ENCODE results near the gene DCLK1.
"Not testable (repeated sequence)": the region's sequence is repeated elsewhere in the genome, so short reads cannot be mapped to it uniquely, and the experiment has no call there.

DCLK1 gene

DNA sequence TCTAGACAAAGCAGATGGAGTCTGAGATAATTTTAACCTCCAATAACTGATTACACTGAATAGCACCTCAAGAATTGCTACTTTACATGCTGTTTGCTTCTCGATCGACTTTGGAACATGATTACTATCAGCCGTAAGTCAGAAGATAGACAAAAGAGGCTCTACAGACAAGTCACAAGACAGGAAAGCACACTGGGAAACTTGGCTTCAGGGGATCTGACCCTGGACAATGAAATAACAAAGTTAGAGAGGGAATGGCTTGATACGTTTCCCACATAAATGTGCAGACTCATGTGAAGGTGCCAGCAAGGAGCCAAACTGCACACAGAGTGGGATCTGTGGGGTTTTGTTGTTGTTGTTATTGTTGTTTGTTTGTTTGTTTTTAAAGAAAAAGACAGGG, 28.5 kb downstream of the DCLK1 start:
- no peak overlapping the region for H3K4me3 ChIP-seq (ENCODE audit: low read length)
- TF ChIP-seq, protein P1, sequence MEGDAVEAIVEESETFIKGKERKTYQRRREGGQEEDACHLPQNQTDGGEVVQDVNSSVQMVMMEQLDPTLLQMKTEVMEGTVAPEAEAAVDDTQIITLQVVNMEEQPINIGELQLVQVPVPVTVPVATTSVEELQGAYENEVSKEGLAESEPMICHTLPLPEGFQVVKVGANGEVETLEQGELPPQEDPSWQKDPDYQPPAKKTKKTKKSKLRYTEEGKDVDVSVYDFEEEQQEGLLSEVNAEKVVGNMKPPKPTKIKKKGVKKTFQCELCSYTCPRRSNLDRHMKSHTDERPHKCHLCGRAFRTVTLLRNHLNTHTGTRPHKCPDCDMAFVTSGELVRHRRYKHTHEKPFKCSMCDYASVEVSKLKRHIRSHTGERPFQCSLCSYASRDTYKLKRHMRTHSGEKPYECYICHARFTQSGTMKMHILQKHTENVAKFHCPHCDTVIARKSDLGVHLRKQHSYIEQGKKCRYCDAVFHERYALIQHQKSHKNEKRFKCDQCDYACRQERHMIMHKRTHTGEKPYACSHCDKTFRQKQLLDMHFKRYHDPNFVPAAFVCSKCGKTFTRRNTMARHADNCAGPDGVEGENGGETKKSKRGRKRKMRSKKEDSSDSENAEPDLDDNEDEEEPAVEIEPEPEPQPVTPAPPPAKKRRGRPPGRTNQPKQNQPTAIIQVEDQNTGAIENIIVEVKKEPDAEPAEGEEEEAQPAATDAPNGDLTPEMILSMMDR (conservative IDR thresholded peaks at IDR 0.05; ENCODE audit: low read length) = no peak
- no peak for DNase-seq (ENCODE audit: low read depth)

DNA sequence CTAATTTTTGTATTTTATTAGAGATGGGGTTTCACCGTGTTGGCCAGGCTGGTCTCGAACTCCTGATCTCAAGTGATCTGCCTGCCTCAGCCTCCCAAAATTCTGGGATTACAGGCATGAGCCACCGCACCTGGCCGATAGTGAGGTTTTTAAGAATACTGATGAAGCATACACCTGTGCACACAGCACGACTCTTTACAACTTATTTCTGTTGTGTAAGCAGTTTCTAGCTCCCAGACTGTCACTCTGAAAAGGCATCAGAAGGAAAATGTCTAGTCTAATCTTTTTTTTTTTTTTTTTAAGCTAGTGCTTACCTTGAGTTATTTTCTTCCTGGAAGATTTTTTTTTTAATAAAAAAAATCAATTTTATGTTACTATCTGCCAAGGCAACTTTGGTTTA, 29.3 kb downstream of the DCLK1 start:
- H3K4me3 ChIP-seq (ENCODE audit: low read length); DNase-seq (ENCODE audit: low read depth): not testable (repeated sequence)

DNA sequence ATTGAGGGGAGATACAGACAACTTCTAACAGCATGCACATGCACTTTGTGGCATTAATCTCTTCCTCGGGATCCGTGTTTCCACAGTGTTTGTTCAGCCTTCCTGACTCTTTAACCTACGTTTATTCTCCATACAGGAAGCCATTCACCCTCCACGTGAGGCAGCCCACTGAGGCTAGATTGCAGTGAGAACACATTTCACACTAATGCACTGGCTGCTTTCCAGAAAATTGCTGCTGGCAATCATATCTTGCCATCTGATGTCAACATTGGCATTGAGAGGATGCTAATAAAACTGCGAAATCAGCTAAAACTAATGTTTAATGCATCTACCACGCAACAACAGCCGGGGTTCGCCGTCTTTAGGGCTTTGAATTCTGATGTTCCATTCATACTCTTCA, 30.0 kb downstream of the DCLK1 start:
- no peak for DNase-seq (ENCODE audit: low read depth)
- TF ChIP-seq, protein P1 (conservative IDR thresholded peaks at IDR 0.05; ENCODE audit: low read length) = no peak
- H3K4me3 ChIP-seq (ENCODE audit: low read length) = no peak overlapping the region

DNA sequence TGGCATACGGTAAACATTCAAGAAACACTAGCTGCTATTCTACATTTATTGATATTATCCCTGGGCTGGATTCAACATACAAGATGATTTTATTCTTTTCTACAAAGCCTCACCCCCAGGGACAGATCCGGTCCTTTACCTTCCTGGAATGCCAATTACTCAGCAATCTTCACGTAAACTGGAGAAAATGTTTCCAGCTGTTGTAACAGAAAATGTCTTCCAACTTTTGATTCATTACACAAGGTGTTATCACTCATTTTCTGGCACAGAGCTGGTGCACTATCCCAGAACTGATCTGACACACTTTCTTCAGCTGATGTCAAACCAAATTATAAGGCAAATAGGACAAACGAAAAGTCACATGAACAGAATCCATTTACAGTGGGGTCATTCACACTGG, 33.1 kb downstream of the DCLK1 start:
- TF ChIP-seq, protein P1 (conservative IDR thresholded peaks at IDR 0.05; ENCODE audit: low read length) = no peak
- H3K4me3 ChIP-seq (ENCODE audit: low read length) = no peak overlapping the region

DNA sequence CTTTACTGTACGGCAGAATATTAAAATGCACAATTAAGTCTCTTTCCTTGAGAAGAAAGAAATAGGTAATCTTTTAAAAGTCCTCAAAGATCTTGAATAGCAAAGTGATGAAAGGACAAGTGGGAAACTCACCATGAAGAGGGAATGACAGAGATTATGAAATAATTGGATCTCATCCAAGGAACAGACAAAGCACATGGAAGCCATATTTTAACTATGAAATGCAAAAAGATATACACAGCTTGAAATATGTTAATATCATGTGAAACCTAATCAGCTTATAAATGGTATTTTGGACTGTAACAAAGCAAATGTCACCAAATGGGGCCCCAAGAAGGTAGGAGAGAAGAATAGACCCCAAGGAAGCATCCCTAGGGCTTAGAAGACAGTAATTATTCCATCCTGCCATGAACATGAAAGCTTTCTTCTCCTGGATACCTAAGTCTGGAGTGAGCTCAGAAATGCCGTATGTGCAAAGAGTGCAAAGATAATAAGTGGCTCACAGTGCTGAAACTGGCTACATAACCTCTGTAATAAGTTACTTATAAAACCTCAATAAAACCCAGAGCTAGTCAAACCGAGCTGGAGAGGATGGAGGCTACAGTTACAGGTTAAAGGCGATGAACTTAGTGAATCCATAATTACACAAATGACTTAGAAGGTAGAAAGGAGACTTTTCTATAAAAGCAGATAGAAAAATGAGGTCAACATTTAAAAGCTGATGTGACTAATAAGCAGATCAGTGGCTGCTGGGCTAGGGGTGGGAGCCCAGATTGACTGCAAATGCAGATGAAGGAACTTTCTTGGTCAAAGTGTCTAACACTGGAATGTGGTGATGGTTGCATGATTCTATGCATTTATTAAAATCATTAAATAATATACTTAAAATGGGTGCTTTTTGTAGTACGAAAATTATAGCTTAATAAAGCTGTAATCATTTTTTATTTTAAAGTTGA, 34.4 kb downstream of the DCLK1 start:
- DNase-seq (ENCODE audit: low read depth) = no peak
- TF ChIP-seq, protein P1 (conservative IDR thresholded peaks at IDR 0.05; ENCODE audit: low read length) = no peak
- no peak overlapping the region for H3K4me3 ChIP-seq (ENCODE audit: low read length)

More for the DNA sequence above, 33.1 kb downstream of the DCLK1 start:
- no peak for DNase-seq (ENCODE audit: low read depth)

DNA sequence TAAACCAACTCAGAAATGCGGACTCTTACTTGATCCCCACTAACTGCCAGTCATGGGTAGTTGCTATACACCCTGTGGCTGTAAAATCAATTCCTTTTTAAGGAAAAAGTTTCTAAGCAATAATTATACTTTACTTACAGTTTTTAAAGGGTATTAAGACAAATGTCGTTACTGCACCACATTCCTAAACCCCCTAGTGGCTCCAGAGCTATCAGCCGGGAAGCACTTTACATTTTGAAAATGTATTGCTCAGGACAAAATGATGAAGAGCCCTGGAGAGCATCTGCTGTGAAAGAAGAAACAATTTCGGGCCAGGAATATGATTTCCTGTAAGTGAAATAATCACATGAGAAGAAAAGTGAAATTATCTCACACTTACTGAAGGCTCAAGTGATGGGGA, 36.7 kb downstream of the DCLK1 start:
- TF ChIP-seq, protein P1 (conservative IDR thresholded peaks at IDR 0.05; ENCODE audit: low read length) = no peak
- H3K4me3 ChIP-seq (ENCODE audit: low read length) = no peak overlapping the region
- no peak for DNase-seq (ENCODE audit: low read depth)

DNA sequence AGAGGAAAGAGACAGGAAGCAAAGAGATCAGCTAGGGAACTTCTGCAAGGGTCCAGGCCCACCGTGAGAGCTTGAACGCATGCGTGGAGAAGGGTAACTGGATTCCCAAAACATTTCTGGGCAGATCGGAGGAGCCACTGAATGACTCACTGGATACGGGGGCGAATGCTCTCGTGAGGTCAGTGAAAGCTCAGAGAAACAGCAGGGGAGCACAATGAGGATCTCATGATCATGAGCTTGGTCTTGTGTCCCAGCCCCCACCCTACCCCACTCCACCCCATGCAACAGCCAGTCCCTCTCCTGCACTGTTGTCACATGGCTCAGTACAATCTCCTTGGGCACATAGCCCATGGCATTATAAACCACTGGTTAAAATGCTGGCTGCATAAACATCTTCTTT, 40.6 kb downstream of the DCLK1 start:
- TF ChIP-seq, protein P1 (conservative IDR thresholded peaks at IDR 0.05; ENCODE audit: low read length) = no peak
- DNase-seq (ENCODE audit: low read depth) = no peak
- H3K4me3 ChIP-seq (ENCODE audit: low read length) = no peak overlapping the region

Data from AG10803 (cell line).